ENCODE results near the gene HDAC4.

GRCh38 chr2:239392072-239392357, 8.8 kb downstream of the HDAC4 start:
- no peak for TF ChIP-seq CTCF (conservative IDR thresholded peaks at IDR 0.05)
- no peak for TF ChIP-seq EZH2 (IDR thresholded peaks at IDR 0.05; ENCODE audit: low read depth)
